Raji (cell line): Measurements from ENCODE around the gene NPS.

Source experiments
- POLR2A ChIP-seq: IDR thresholded peaks from 2 replicates; pipeline ENCODE4 v1.6.1; 2011; ENCODE audit warnings: low read depth, low read length, control low read depth; ENCODE audit not compliant: insufficient read depth

NPS gene

DNA sequence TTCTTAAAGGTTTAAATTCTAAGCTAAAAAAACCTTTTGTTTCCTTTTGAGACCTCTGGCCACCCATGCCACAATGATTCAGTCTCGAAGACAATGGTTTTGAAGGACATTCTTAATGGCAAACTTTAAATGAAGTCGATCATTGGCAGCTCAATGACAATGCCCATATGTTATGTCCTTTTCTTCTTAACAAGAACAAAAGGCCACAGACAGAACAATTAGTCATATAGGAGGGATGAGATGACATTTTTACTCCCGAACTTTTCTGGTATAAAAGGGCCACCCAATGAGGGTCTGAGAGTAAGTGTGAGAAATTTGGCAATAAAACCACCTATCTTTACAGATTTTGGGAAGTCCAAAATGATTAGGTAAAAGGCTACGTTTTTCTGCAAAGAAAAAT is at the start of gene NPS:
TSS of gene NPS (plus strand) at position 301 of the 400 bp plus-strand sequence. CDS start at position 361, 60 bp downstream.
- no peak for TF ChIP-seq POLR2A

DNA sequence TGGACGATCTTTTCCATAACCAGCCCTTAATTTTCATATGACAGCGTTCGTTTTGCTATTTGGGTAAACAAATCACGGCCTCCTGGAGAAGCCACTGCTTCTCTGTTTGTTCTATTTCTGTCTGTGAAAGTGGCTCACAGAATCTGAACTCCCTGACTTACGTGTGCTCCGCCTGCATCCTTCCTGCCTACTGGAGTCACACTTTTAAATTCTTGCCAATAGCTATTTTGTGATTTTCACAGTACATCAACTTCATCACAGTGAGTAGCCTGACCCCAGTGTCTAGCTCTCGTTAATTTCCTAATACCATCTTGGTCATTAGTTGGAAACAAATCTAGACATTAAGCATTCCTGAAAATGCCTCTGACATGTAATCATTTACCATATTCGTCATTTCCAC is 49.0 kb upstream of the NPS start:
- no peak for TF ChIP-seq POLR2A

DNA sequence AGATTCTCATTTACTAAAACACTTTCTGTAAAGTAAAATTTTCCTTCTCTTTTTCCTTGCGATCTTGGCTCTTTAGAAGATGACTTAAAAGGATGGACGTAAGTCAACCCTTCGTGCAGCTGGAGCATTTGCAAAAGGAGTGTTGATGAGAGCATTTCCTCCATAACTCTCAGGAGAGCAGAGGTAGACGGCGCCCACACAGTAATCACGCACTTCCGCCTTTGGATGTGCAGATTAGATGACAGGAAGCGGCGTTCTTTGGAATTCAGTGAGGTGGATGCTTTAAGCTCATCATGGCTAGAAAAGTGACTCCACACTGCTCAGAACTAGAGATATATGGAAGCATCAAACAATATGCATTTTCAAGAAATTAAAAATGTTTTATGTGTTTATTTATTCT is 43.0 kb upstream of the NPS start:
- no peak for TF ChIP-seq POLR2A

DNA sequence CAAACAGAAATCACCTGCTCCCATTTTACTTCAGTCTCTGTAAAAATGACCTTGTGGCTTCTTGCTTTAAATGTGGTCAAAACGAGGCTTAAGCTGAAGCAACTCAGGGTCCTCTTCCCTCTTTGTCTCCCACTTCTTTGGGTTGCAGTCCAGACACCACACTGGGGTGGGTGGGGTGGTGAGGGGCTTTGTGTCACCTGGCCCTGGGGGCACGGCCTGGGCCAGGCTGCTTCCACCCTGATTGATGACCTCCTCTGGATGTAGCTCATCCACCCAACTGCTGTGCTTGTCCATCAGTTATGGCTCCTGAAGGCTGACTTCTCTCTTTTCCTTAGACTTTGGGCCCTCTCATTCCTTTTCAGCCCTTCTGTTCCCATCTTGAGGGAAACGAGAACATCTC is 26.8 kb upstream of the NPS start:
- no peak for TF ChIP-seq POLR2A

GRCh38 chr10:127523476-127523875 is 25.6 kb upstream of the NPS start:
- TF ChIP-seq POLR2A: no peak

- no peak for TF ChIP-seq POLR2A
These were observed 24.9 kb upstream of the NPS start for GRCh38 chr10:127524229-127524628.

GRCh38 chr10:127524908-127525665 is 24.0 kb upstream of the NPS start:
- no peak for TF ChIP-seq POLR2A

- TF ChIP-seq POLR2A: no peak
These were observed 23.4 kb upstream of the NPS start for GRCh38 chr10:127525686-127526085.

GRCh38 chr10:127526161-127526560 is 22.9 kb upstream of the NPS start:
- no peak for TF ChIP-seq POLR2A

DNA sequence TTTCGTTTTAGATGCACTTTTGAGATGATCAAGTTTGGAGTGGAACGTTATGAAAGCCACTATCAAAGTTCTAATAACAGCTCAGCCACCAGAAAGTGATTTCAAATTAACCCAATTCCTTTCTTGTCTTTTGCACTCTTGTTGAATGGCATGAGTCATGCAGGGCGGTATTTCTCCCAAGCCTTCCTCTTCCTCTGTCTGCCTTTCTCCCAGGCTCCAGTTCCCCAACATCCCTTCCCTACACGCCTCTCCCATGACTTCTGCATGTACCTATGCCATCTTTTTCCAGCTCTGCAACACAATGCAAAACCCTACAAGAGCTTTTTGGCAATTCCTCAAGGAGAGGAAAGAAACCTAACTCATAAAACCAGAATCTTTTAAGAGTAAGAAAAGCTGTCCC is 21.8 kb upstream of the NPS start:
- TF ChIP-seq POLR2A: no peak

- TF ChIP-seq POLR2A: no peak
These were observed 21.2 kb upstream of the NPS start for GRCh38 chr10:127527891-127528290.

GRCh38 chr10:127532193-127532592 is 16.9 kb upstream of the NPS start:
- no peak for TF ChIP-seq POLR2A

- TF ChIP-seq POLR2A: no peak
These were observed 16.4 kb upstream of the NPS start for GRCh38 chr10:127532659-127533058.

GRCh38 chr10:127534074-127534473 is 15.0 kb upstream of the NPS start:
- TF ChIP-seq POLR2A: no peak

DNA sequence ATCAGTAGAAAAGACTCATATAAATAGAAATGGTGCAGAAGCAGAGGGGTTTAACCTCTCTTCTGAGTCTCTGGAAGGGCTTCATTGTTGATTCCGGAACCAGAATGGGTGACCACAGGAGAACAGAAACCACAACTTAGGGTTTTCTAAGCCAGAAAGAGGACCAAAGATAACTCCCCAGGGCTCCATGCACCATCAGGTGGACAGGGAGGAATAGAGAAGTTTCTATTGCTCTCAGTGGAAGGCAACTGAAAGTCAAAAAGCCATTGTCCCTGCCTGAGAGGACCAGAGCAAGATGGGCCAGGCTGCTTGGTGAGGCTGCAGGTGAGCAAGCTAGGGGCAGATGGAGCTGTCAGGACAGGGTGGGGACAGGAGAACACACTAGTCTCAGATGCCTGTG is 14.6 kb upstream of the NPS start:
- TF ChIP-seq POLR2A: no peak

DNA sequence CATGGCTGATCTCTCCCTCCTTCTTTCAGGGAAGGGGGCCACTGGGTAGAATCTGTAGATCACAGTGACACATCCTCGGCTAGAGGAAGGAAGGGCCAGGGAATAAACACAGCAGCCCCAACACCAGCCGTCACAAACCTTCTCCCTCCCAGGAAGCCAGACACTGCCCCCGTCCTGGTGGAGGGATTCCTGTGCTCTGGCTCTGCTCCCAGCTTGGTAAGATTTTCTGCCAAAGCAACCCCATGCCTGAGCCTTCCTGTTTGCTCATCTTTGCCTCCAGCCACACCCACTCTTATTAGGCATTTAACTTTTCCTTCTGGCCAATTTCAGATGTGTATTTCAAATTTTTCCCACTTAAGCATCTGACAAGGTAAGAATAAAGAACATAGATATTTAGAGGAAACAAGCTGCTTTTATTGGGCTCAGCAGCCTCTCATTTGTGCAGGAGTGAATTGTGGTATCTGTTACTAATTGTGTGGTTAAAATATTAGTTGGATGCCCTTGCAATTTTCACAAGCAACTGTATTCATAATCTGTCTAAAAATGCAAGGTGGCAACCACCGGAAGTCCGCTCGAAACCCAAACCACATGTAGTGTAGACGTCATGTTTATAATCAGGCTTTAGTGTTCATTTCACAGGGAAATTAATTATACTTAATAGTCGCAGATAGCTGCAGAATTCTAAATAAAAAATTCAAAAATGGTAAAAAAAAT is 13.2 kb upstream of the NPS start:
- TF ChIP-seq POLR2A: no peak
